Measurements from ENCODE around the gene FARS2.
"Not testable (repeated sequence)": the region's sequence is repeated elsewhere in the genome, so short reads cannot be mapped to it uniquely, and the experiment has no call there.

- TF ChIP-seq POLR2AphosphoS5 (IDR thresholded peaks at IDR 0.05), result not testable (repeated sequence)
- TF ChIP-seq, protein P1, sequence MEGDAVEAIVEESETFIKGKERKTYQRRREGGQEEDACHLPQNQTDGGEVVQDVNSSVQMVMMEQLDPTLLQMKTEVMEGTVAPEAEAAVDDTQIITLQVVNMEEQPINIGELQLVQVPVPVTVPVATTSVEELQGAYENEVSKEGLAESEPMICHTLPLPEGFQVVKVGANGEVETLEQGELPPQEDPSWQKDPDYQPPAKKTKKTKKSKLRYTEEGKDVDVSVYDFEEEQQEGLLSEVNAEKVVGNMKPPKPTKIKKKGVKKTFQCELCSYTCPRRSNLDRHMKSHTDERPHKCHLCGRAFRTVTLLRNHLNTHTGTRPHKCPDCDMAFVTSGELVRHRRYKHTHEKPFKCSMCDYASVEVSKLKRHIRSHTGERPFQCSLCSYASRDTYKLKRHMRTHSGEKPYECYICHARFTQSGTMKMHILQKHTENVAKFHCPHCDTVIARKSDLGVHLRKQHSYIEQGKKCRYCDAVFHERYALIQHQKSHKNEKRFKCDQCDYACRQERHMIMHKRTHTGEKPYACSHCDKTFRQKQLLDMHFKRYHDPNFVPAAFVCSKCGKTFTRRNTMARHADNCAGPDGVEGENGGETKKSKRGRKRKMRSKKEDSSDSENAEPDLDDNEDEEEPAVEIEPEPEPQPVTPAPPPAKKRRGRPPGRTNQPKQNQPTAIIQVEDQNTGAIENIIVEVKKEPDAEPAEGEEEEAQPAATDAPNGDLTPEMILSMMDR (IDR thresholded peaks at IDR 0.05 in 8 of 11, conservative IDR thresholded peaks at IDR 0.05 in 3 of 11), result not testable (repeated sequence)
Observed at GRCh38 chr6:5789426-5789825, 528.1 kb downstream of the FARS2 start.

Data from spleen (tissue), 7 donors.